Right lobe of liver (tissue), 4 donors: ENCODE measurements around the gene C1orf105.

Source experiments
- POLR2A ChIP-seq: fragments of 450-650 bp; IDR thresholded peaks from one replicate; pipeline ENCODE4 v1.6.1; 2017; ENCODE audit warnings: antibody characterized with exemption, mild to moderate bottlenecking
- TF ChIP-seq, protein P1 (sequence below), 4 donors: fragments of 200-600 bp in 3 of 4; fragments of 450-650 bp in 1 of 4; IDR thresholded peaks; one replicate each; pipeline versions ENCODE4 v1.5.1 to v1.8.0; 2016 to 2022; ENCODE audit warnings: antibody characterized with exemption in 4 of 4, mild to moderate bottlenecking in 2 of 4
- donor health status: DM: no; HTN: no; CAD: no.
- donor health status: DM: no; HTN: no; CAD: no.
- donor health status: DM: no; HTN: yes; CAD: no.

DNA sequence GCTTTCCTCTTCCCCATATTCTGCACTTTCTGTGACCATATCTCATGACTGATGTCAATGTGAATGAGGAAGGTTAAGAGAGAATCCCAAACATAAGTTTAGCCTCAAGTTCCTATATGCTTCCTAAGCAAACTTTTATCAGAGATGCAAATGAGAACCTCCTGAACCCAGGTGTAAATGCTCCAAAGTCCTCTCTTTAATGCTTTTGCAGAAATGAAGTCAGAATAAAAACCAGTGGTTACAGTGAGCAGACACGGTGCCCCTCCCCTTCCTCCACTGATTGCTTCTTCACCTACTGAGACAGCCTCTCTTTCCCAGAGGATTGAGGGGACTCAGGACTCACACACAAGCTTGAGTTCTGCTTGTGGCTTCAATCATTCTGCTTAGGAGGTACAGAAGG is 35.0 kb downstream of the C1orf105 start:
- TF ChIP-seq, protein P1, sequence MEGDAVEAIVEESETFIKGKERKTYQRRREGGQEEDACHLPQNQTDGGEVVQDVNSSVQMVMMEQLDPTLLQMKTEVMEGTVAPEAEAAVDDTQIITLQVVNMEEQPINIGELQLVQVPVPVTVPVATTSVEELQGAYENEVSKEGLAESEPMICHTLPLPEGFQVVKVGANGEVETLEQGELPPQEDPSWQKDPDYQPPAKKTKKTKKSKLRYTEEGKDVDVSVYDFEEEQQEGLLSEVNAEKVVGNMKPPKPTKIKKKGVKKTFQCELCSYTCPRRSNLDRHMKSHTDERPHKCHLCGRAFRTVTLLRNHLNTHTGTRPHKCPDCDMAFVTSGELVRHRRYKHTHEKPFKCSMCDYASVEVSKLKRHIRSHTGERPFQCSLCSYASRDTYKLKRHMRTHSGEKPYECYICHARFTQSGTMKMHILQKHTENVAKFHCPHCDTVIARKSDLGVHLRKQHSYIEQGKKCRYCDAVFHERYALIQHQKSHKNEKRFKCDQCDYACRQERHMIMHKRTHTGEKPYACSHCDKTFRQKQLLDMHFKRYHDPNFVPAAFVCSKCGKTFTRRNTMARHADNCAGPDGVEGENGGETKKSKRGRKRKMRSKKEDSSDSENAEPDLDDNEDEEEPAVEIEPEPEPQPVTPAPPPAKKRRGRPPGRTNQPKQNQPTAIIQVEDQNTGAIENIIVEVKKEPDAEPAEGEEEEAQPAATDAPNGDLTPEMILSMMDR (IDR thresholded peaks at IDR 0.05): no peak
- TF ChIP-seq POLR2A: no peak
